GM23248 (cell line): Measurements from ENCODE around the gene COQ7.

Source experiments
- EZH2 ChIP-seq: fragments of 200-600 bp; sonication (generic); IDR thresholded peaks from 2 replicates; pipeline ENCODE4 v1.6.1; 2018; ENCODE audit warnings: antibody characterized with exemption, mild to moderate bottlenecking; ENCODE audit not compliant: insufficient read depth, poor library complexity, severe bottlenecking
- EZH2phosphoT487 ChIP-seq: fragments of 200-600 bp; sonication (generic); IDR thresholded peaks from 2 replicates; pipeline ENCODE4 v1.6.1; 2018; ENCODE audit warnings: antibody characterized with exemption, moderate library complexity, mild to moderate bottlenecking, low read depth; ENCODE audit not compliant: insufficient read depth

GRCh38 chr16:19095654-19096053 is 28.2 kb downstream of the COQ7 start:
- no peak for TF ChIP-seq EZH2
- no peak for TF ChIP-seq EZH2phosphoT487
